Measurements from ENCODE around the gene PARD3B. TPM values are rescaled to one million over a fixed set of nuclear protein-coding genes. Genes with fewer than 3 reads are reported as not detected.

Gene PARD3B
- total and polyA plus RNA-seq, 2 experiments from 2014 or later = 3.5 to 4.4 TPM

- H3K4me3 Mint-ChIP-seq = no peak overlapping the region
- Histone ChIP-seq H3F3A (replicated peaks; ENCODE audit: low read depth) (0 out of 2 replicates have a peak, but pooled peaks cover 4% of the 10 kb centered on the region), H3K27ac (ENCODE audit: low read depth) (no peak overlapping the region), H3K4me2 (no peak overlapping the region), H3K79me2 (replicated peaks; ENCODE audit: insufficient read depth) (no peaks in the 10 kb centered on the region), H3K4me3 (no peak overlapping the region), H2AFZ (no peak overlapping the region), H3K4me1 (ENCODE audit: insufficient read depth) (no peaks in the 10 kb centered on the region), H3K27me3 (ENCODE audit: insufficient read depth) (no peaks in the 10 kb centered on the region), H3K36me3 (ENCODE audit: insufficient read depth) (no peaks in the 10 kb centered on the region), H4K20me1 (replicated peaks; ENCODE audit: insufficient read depth) (no peaks in the 10 kb centered on the region), H3K9me2 (ENCODE audit: insufficient read depth) (no peaks in the 10 kb centered on the region)
- H3K36me3 Mint-ChIP-seq (ENCODE audit: low read depth) = no peaks in the 10 kb centered on the region
- no peaks in the 10 kb centered on the region for H3K27me3 Mint-ChIP-seq (ENCODE audit: insufficient read depth, low read depth, poor library complexity)
- no peak overlapping the region for H3K27ac Mint-ChIP-seq
- H3K9me3 Mint-ChIP-seq = no peaks in the 10 kb centered on the region
- no peak for ATAC-seq
- no peak for DNase-seq (ENCODE audit: low spot score)
- H3K4me1 Mint-ChIP-seq = peaks cover 14% of the 10 kb centered on the region; the same call in 2 of the 3 replicates
- TF ChIP-seq CTCF (conservative IDR thresholded peaks at IDR 0.05; ENCODE audit: low read depth in 2 of 2) = no peak
- no peak for TF ChIP-seq REST (IDR thresholded peaks at IDR 0.05; ENCODE audit: unreplicated experiment)
- TF ChIP-seq EZH2 (IDR thresholded peaks at IDR 0.05; ENCODE audit: low read depth, unreplicated experiment) = no peak
- no peak for TF ChIP-seq ZNF462 (CRISPR knock-in tag; IDR thresholded peaks at IDR 0.05)
- no peak for TF ChIP-seq POLR2AphosphoS5 (IDR thresholded peaks at IDR 0.05; ENCODE audit: low read depth)
- TF ChIP-seq ZNF114 (CRISPR knock-in tag; IDR thresholded peaks at IDR 0.05) = no peak
- no peak for TF ChIP-seq NANOG (IDR thresholded peaks at IDR 0.05; ENCODE audit: borderline replicate concordance)
- no peak for TF ChIP-seq CREB1 (CRISPR knock-in tag; IDR thresholded peaks at IDR 0.05; ENCODE audit: low read depth)
- TF ChIP-seq EZH2phosphoT487 (IDR thresholded peaks at IDR 0.05; ENCODE audit: unreplicated experiment) = no peak
- no peak for TF ChIP-seq ZNF331 (CRISPR knock-in tag; IDR thresholded peaks at IDR 0.05; ENCODE audit: low read depth)
- no peak for TF ChIP-seq JUNB (IDR thresholded peaks at IDR 0.05; ENCODE audit: unreplicated experiment)
- TF ChIP-seq STAT1 (IDR thresholded peaks at IDR 0.05; ENCODE audit: unreplicated experiment) = no peak
Measured at GRCh38 chr2:205383601-205384000, 838.3 kb downstream of the PARD3B start.
